Endothelial cell (in vitro differentiated cells): ENCODE data around the gene HBG1. TPM values are rescaled to one million over a fixed set of nuclear protein-coding genes. Genes with fewer than 3 reads are reported as not detected.

Experiments used
- DNase-seq: peaks from one replicate; pipeline ENCODE4 v3.0.0; 2021; ENCODE audit warnings: low spot score
- H3K27ac Mint-ChIP-seq: one replicate; pipeline ENCODE4 v1.8.0; 2021; ENCODE audit warnings: mixed read lengths, inconsistent platforms; ENCODE audit not compliant: unreplicated experiment
- H3K27me3 Mint-ChIP-seq: one replicate; pipeline ENCODE4 v1.8.0; 2021; ENCODE audit warnings: mild to moderate bottlenecking, moderate library complexity, mixed read lengths, inconsistent platforms; ENCODE audit not compliant: unreplicated experiment
- H3K36me3 Mint-ChIP-seq: one replicate; pipeline ENCODE4 v1.8.0; 2021; ENCODE audit warnings: mild to moderate bottlenecking, low read depth, mixed read lengths, inconsistent platforms; ENCODE audit not compliant: unreplicated experiment
- H3K4me1 Mint-ChIP-seq: one replicate; pipeline ENCODE4 v1.8.0; 2021; ENCODE audit warnings: mild to moderate bottlenecking, mixed read lengths, inconsistent platforms; ENCODE audit not compliant: unreplicated experiment
- H3K4me3 Mint-ChIP-seq: one replicate; pipeline ENCODE4 v1.8.0; 2021; ENCODE audit warnings: mild to moderate bottlenecking, mixed read lengths, inconsistent platforms; ENCODE audit not compliant: unreplicated experiment
- H3K9me3 Mint-ChIP-seq: one replicate; pipeline ENCODE4 v1.8.0; 2021; ENCODE audit warnings: mixed read lengths, inconsistent platforms; ENCODE audit not compliant: unreplicated experiment
- total RNA-seq: library from RNA; stranded (reverse); fragmentation: NEBNext Ultra II Directional; extraction: Animal tissue kit (Norgen Biotek cat#: 25700); gene quantifications from one replicate; pipeline ENCODE4 v1.2.1, GENCODE V29; 2021; ENCODE audit not compliant: unreplicated experiment
- TF ChIP-seq, protein P1 (sequence below): fragments of 200-600 bp; sonication (generic); IDR thresholded peaks from one replicate; pipeline ENCODE4 v1.5.0; 2021; ENCODE audit warnings: antibody characterized with exemption; ENCODE audit not compliant: unreplicated experiment

HBG1 gene
- total RNA-seq, 1 donor from 2014 or later: not detected

DNA sequence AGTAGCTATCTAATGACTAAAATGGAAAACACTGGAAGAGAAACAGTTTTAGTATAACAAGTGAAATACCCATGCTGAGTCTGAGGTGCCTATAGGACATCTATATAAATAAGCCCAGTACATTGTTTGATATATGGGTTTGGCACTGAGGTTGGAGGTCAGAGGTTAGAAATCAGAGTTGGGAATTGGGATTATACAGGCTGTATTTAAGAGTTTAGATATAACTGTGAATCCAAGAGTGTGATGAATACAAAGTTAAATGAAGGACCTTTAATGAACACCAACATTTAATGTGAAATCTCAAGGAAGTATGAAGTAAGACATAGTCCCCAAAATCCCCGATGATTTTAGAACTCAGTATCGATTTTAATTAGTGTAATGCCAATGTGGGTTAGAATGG is 12.2 kb downstream of the HBG1 start:
- Mint-ChIP-seq H3K27ac (no peak overlapping the region), H3K4me1 (no peaks in the 10 kb centered on the region), H3K4me3 (no peak overlapping the region), H3K9me3 (no peaks in the 10 kb centered on the region), H3K36me3 (no peaks in the 10 kb centered on the region), H3K27me3 (peaks cover 1% of the 10 kb centered on the region)
- TF ChIP-seq, protein P1, sequence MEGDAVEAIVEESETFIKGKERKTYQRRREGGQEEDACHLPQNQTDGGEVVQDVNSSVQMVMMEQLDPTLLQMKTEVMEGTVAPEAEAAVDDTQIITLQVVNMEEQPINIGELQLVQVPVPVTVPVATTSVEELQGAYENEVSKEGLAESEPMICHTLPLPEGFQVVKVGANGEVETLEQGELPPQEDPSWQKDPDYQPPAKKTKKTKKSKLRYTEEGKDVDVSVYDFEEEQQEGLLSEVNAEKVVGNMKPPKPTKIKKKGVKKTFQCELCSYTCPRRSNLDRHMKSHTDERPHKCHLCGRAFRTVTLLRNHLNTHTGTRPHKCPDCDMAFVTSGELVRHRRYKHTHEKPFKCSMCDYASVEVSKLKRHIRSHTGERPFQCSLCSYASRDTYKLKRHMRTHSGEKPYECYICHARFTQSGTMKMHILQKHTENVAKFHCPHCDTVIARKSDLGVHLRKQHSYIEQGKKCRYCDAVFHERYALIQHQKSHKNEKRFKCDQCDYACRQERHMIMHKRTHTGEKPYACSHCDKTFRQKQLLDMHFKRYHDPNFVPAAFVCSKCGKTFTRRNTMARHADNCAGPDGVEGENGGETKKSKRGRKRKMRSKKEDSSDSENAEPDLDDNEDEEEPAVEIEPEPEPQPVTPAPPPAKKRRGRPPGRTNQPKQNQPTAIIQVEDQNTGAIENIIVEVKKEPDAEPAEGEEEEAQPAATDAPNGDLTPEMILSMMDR: no peak
- DNase-seq: no peak

DNA sequence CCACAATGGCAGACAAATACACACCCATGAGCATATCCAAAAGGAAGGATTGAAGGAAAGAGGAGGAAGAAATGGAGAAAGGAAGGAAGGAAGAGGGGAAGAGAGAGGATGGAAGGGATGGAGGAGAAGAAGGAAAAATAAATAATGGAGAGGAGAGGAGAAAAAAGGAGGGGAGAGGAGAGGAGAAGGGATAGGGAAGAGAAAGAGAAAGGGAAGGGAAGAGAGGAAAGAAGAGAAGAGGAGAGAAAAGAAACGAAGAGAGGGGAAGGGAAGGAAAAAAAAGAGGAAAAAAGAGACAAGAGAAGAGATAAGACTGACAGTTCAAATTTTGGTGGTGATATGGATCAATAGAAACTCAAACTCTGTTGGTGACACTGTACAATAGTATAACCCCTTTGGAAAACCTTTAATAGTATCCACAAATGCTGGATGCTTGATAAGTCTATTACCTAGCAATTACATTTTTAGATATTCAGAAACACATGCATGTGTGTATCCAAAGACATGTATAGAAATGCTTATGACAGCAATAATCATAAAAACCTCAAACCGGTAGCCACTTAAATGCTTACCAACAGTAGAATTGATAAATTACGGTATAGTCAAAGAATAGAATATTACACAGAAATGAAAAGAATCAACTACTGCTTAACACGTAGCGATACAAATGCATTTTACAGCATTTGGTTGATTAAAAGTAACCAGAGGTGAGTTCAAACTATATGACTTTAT is 14.1 kb downstream of the HBG1 start:
- Mint-ChIP-seq H3K4me1 (no peaks in the 10 kb centered on the region), H3K27ac (no peak overlapping the region), H3K27me3 (no peaks in the 10 kb centered on the region), H3K4me3 (no peak overlapping the region), H3K36me3 (no peaks in the 10 kb centered on the region), H3K9me3 (no peaks in the 10 kb centered on the region)
- DNase-seq: no peak
- TF ChIP-seq, protein P1: no peak

DNA sequence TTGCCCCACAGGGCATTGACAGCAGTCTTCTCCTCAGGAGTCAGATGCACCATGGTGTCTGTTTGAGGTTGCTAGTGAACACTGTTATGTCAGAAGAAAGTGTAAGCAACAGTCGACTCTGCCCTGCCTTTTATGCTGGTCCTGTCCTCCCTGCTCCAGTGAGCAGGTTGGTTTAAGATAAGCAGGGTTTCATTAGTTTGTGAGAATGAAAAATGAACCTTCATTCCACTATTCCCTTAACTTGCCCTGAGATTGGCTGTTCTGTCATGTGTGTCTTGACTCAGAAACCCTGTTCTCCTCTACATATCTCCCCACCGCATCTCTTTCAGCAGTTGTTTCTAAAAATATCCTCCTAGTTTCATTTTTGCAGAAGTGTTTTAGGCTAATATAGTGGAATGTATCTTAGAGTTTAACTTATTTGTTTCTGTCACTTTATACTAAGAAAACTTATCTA is 15.2 kb downstream of the HBG1 start, which contains the start of gene HBD:
Gene HBD (minus strand): TSS at position 103 of the 454 bp plus-strand sequence. CDS start 50 bp downstream, at position 53.
- Mint-ChIP-seq H3K4me3 (no peak within 1 kb of the TSS), H3K4me1 (no peaks in the 10 kb centered on the region), H3K27ac (no peak within 1 kb of the TSS), H3K27me3 (no peaks in the 10 kb centered on the region), H3K9me3 (no peaks in the 10 kb centered on the region), H3K36me3 (no peaks in the 10 kb centered on the region)
- DNase-seq: no peak
- TF ChIP-seq, protein P1: no peak

DNA sequence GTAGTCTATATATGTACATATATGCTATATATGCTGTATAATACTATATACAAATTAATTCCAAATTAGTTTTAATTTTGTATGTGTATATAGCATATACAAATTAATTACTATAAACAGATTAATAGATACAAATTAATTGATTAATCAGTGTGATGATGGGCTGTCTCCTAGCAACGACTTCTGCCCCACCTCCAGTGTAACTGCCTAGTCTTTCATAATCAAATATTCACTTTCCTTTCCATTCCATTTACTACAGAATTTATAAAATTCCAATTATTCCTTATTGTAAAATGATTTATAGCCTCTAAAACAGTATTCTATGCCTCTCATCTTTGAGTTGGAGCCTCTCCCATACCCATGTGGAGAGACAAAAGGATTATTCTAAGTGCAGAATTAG is 16.4 kb downstream of the HBG1 start:
- Mint-ChIP-seq H3K4me1 (no peaks in the 10 kb centered on the region), H3K27ac (no peak overlapping the region), H3K36me3 (no peaks in the 10 kb centered on the region), H3K4me3 (no peak overlapping the region), H3K27me3 (no peaks in the 10 kb centered on the region), H3K9me3 (no peaks in the 10 kb centered on the region)
- DNase-seq: no peak
- TF ChIP-seq, protein P1: no peak

DNA sequence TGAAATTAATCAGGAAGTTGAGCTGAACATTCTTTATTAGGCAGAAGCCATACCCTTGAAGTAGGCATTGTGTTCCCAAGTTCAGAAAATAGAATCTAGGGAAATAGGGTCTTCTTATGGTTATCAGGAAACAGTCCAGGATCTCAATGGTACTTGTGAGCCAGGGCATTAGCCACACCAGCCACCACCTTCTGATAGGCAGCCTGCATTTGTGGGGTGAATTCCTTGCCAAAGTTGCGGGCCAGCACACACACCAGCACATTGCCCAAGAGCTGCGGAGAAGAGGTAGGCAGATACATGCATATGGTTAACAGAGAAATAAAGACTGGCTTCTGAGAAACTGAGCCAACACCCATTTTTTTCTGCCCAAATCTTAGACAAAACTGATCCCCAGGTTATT is 16.8 kb downstream of the HBG1 start:
- Mint-ChIP-seq H3K9me3 (no peaks in the 10 kb centered on the region), H3K4me1 (no peaks in the 10 kb centered on the region), H3K36me3 (no peaks in the 10 kb centered on the region), H3K4me3 (no peak overlapping the region), H3K27ac (no peak overlapping the region), H3K27me3 (no peaks in the 10 kb centered on the region)
- DNase-seq: no peak
- TF ChIP-seq, protein P1: no peak
